CD4-positive, alpha-beta T cell (primary cell): ENCODE data around the gene SCN10A. TPM values are rescaled to one million over a fixed set of nuclear protein-coding genes. Genes with fewer than 3 reads are reported as not detected.

Experiments used
- ATAC-seq: fragments of 200-7000 bp; cut with Tn5 transposase; one replicate; pipeline ENCODE4 v1.10.0; 2022; ENCODE audit warnings: mild to moderate bottlenecking; ENCODE audit not compliant: poor library complexity
- CTCF ChIA-PET: fragments of 350-600 bp; sonication (Branson Sonifier 250); formaldehyde crosslinking; loops from one replicate; lab custom pipeline; 2021; ENCODE audit warnings: antibody characterized with exemption, inconsistent platforms; lab: Charles Lee
- POLR2A ChIA-PET: fragments of 350-600 bp; sonication (Branson Sonifier 250); formaldehyde crosslinking; loops from one replicate; lab custom pipeline; 2021; ENCODE audit warnings: antibody characterized with exemption, inconsistent platforms; lab: Charles Lee
- DNase-seq, 14 experiments: peaks; one replicate each; pipeline ENCODE4 v3.0.0-alpha.2; 2013 to 2020; ENCODE audit warnings: mixed read lengths in 2 of 14
- H3K27ac ChIP-seq, 2 donors: one replicate each; pipeline versions ENCODE4 v1.5.1 to v1.7.0; 2013; ENCODE audit warnings: low read length in 2 of 2, low read depth in 1 of 2, mild to moderate bottlenecking in 1 of 2
- H3K27me3 ChIP-seq, 2 experiments: 1 replicate in 1 of 2; 2 replicates in 1 of 2; pipeline versions ENCODE4 v1.6.1 to v1.7.0; 2013; ENCODE audit warnings: low read length in 2 of 2, control low read depth in 1 of 2, mild to moderate bottlenecking in 1 of 2, moderate library complexity in 1 of 2; ENCODE audit not compliant: insufficient read depth in 2 of 2, control insufficient read depth in 1 of 2
- H3K36me3 ChIP-seq: one replicate; pipeline ENCODE4 v1.6.1; 2013; ENCODE audit warnings: low read length, control low read depth; ENCODE audit not compliant: insufficient read depth
- H3K4me1 ChIP-seq: one replicate; pipeline ENCODE4 v1.6.1; 2013; ENCODE audit warnings: low read length, control low read depth; ENCODE audit not compliant: insufficient read depth
- H3K4me3 ChIP-seq: one replicate; pipeline ENCODE4 v1.5.1; 2013; ENCODE audit warnings: mild to moderate bottlenecking, low read length, moderate library complexity
- H3K9me3 ChIP-seq, 2 experiments: 1 replicate in 1 of 2; 2 replicates in 1 of 2; pipeline versions ENCODE4 v1.6.1 to v1.7.0; 2013; ENCODE audit warnings: low read length in 2 of 2, mild to moderate bottlenecking in 2 of 2, control low read depth in 1 of 2, moderate library complexity in 1 of 2; ENCODE audit not compliant: control insufficient read depth in 1 of 2, insufficient read depth in 1 of 2
- H3K27ac Mint-ChIP-seq: one replicate; pipeline ENCODE4 v1.8.0; 2020; ENCODE audit warnings: mixed read lengths
- H3K27me3 Mint-ChIP-seq: one replicate; pipeline ENCODE4 v1.8.0; 2021; ENCODE audit warnings: mixed read lengths
- H3K36me3 Mint-ChIP-seq: one replicate; pipeline ENCODE4 v1.8.0; 2021; ENCODE audit warnings: low read depth, mixed read lengths
- H3K4me1 Mint-ChIP-seq: one replicate; pipeline ENCODE4 v1.8.0; 2021; ENCODE audit warnings: low read depth, mixed read lengths
- H3K4me3 Mint-ChIP-seq: one replicate; pipeline ENCODE4 v1.8.0; 2020; ENCODE audit warnings: mild to moderate bottlenecking, mixed read lengths
- H3K9me3 Mint-ChIP-seq: one replicate; pipeline ENCODE4 v1.8.0; 2020; ENCODE audit warnings: mixed read lengths
- intact Hi-C, 2 experiments: fragments of 100-400 bp; cut with DNase I in 1 of 2; cut with micrococcal nuclease in 1 of 2; formaldehyde crosslinking; loops; one replicate each; pipeline versions ENCODE4 v1.15.1 to v1.9.0; 2023 to 2025; cut with DNase I, micrococcal nuclease
- total RNA-seq, 174 experiments: library from RNA in 2 of 174; stranded (reverse) in 2 of 174; gene quantifications; one replicate each; pipeline ENCODE4 v1.2.3 and lab custom pipeline; 2021 to 2026
- TF ChIP-seq, protein P1 (sequence below): fragments of 200-600 bp; IDR thresholded peaks from one replicate; pipeline ENCODE4 v1.8.0; 2022; ENCODE audit warnings: antibody characterized with exemption, mild to moderate bottlenecking

Gene SCN10A
- total RNA-seq, 2 experiments from 2014 or later, result not detected

DNA sequence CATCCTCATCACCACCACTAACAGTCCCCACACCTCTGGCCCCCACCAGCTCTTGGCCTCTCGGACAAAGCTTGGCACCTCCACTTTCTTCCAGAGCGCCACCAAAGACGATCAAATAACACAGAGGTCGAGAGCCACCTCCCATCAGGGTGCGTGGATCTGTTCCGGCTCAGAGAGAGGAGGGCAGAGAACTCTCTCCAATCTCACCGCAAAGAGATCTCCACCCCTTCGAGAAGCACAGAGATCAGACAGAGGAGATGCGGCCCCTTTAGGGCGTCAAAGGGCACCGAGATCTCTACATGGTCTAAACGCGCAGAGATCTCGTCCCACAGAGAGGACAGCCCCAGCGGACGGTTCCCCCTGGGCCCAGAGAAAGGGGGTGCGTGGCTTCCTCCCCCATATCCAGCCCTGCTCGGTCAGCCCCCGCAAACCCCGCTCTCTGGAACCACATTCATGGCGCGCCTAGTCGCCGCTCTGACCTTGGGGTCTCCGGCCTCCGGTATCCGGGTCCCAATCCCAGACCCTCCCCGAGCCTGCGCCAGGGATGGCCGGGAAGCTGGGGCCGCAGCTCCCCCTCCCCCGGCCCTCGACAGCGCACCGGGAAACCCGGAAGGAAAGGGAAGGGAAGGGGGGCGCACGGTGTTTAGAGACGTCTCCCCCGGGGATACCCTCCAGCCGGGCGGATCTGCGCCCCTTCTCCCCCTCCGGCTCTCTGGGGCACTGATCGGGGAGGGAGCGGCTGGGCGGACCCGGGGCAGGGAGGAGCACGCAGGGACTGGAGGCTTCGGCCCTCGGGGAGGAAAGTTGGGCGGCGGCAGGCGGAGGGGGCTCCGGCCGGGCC, 167.1 kb downstream of the SCN10A start:
- no peaks in the 10 kb centered on the region for H3K9me3 Mint-ChIP-seq
- TF ChIP-seq, protein P1, sequence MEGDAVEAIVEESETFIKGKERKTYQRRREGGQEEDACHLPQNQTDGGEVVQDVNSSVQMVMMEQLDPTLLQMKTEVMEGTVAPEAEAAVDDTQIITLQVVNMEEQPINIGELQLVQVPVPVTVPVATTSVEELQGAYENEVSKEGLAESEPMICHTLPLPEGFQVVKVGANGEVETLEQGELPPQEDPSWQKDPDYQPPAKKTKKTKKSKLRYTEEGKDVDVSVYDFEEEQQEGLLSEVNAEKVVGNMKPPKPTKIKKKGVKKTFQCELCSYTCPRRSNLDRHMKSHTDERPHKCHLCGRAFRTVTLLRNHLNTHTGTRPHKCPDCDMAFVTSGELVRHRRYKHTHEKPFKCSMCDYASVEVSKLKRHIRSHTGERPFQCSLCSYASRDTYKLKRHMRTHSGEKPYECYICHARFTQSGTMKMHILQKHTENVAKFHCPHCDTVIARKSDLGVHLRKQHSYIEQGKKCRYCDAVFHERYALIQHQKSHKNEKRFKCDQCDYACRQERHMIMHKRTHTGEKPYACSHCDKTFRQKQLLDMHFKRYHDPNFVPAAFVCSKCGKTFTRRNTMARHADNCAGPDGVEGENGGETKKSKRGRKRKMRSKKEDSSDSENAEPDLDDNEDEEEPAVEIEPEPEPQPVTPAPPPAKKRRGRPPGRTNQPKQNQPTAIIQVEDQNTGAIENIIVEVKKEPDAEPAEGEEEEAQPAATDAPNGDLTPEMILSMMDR, result no peak
- H3K9me3 ChIP-seq, result peaks cover 0 to 7% of the 10 kb centered on the region in 2 experiments
- H3K27ac Mint-ChIP-seq, result no peak overlapping the region
- DNase-seq, result peak in 1 of 14 experiments; percentile 26
- CTCF ChIA-PET, result no interaction called here
- peaks cover 27% of the 10 kb centered on the region for H3K4me1 ChIP-seq
- no peak overlapping the region for H3K27ac ChIP-seq
- H3K27me3 Mint-ChIP-seq, result peaks cover 14% of the 10 kb centered on the region
- intact Hi-C loops, result loop anchor here in 1 of 2 experiments (5.0 kb wide), 1 partner anchor 792 kb away; no protein-coding TSS in a partner anchor
- H3K4me3 ChIP-seq, result peak overlapping the region; percentile 57
- POLR2A ChIA-PET, result no interaction called here
- peaks cover 5% of the 10 kb centered on the region for H3K4me1 Mint-ChIP-seq
- H3K36me3 Mint-ChIP-seq, result no peaks in the 10 kb centered on the region
- H3K4me3 Mint-ChIP-seq, result no peak overlapping the region
- no peak for ATAC-seq
- peaks cover 27 to 31% of the 10 kb centered on the region in 2 experiments for H3K27me3 ChIP-seq
- no peaks in the 10 kb centered on the region for H3K36me3 ChIP-seq

DNA sequence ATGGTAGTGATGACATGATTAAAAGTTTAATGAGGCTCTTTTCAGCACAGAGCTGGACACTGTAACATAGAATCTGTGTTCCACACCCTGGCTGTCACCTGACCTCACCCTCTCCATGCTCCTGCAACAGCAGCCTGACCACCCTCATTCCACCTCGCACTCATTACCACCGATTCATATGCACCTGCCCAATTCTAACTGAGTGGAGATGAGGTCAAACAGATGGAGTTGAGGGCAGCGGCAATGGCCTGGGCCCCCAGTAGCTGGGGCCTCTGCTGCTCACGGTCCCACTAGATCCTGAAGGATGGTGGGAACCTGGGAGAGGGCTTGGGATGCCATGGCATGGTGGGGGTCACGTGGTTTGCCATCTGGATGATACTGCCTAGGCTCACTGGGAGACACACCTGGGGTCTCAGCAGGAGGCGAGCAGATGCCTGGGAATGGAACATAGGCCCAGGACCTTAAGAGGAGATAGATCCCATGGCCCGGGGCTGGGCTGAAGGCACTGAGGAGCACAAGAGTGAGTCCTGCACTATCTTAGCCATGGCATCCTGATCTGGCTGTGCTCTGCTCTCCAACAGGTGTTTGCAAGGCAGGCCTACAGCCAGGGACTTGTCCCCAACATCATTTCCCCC, 167.9 kb downstream of the SCN10A start:
- H3K27ac ChIP-seq, result no peak overlapping the region
- no peak for ATAC-seq
- DNase-seq, result no peak
- H3K4me1 ChIP-seq, result peaks cover 27% of the 10 kb centered on the region
- intact Hi-C loops, result loop anchor here in 1 of 2 experiments (5.0 kb wide), 1 partner anchor 791 kb away; no protein-coding TSS in a partner anchor
- peaks cover 28 to 31% of the 10 kb centered on the region in 2 experiments for H3K27me3 ChIP-seq
- Mint-ChIP-seq H3K27ac (no peak overlapping the region), H3K36me3 (no peaks in the 10 kb centered on the region), H3K4me3 (no peak overlapping the region), H3K4me1 (peaks cover 5% of the 10 kb centered on the region), H3K9me3 (no peaks in the 10 kb centered on the region), H3K27me3 (peaks cover 10% of the 10 kb centered on the region)
- H3K9me3 ChIP-seq, result peaks cover 0 to 7% of the 10 kb centered on the region in 2 experiments
- H3K36me3 ChIP-seq, result no peaks in the 10 kb centered on the region
- ChIA-PET POLR2A (no interaction called here), CTCF (no interaction called here)
- TF ChIP-seq, protein P1, result no peak
- no peak overlapping the region for H3K4me3 ChIP-seq

DNA sequence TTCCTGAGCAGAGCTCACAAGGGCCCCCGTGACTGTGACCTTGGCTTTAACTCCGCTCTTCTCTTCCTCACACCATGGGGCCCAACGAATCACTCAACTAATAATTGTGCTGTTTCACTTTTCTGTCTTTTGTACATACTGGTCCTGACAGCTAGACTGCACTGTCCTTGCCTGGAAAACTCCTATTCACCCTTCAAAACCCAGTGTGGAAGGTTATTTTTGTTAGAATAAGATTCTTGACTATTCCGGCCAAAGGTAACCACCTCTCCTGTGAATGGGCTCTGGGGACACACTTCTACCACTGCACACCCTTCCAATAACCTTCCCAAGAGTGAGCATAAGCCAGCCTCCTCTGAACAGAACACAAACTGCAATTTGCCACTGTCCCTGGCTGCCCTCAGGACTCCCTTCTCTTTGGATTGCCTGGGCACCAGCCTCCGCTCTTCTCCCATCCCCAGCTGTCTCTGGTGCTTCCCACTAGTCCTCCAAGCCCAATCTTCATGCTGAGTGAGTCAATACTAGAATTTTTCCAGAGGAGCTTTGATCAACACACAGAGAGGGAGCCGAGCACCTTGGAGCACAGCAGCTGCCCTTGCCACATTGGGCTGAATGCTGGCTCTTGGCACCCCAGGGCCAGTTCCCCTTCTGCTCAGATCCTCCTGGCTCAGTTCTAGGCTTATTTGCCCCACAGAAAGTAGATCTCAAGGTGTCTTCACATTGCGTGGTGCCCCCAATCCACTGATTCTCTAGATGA, 168.6 kb downstream of the SCN10A start:
- Mint-ChIP-seq H3K9me3 (no peaks in the 10 kb centered on the region), H3K4me3 (no peak overlapping the region), H3K4me1 (peaks cover 5% of the 10 kb centered on the region), H3K36me3 (no peaks in the 10 kb centered on the region), H3K27ac (no peak overlapping the region), H3K27me3 (peaks cover 10% of the 10 kb centered on the region)
- DNase-seq (no peak), ATAC-seq (no peak)
- peaks cover 30 to 31% of the 10 kb centered on the region in 2 experiments for H3K27me3 ChIP-seq
- intact Hi-C loops, result loop anchor here in 1 of 2 experiments (5.0 kb wide), 1 partner anchor 790 kb away; no protein-coding TSS in a partner anchor
- CTCF ChIA-PET, result no interaction called here
- peaks cover 0 to 7% of the 10 kb centered on the region in 2 experiments for H3K9me3 ChIP-seq
- POLR2A ChIA-PET, result no interaction called here
- no peaks in the 10 kb centered on the region for H3K36me3 ChIP-seq
- TF ChIP-seq, protein P1, result no peak
- peaks cover 27% of the 10 kb centered on the region for H3K4me1 ChIP-seq
- H3K27ac ChIP-seq, result no peak overlapping the region
- H3K4me3 ChIP-seq, result no peak overlapping the region
